ENCODE results near the gene LPP. TPM values are rescaled to one million over a fixed set of nuclear protein-coding genes. Genes with fewer than 3 reads are reported as not detected.

LPP gene
- total and polyA plus RNA-seq, 9 donors = 15.9 to 280 (median 134) TPM

DNA sequence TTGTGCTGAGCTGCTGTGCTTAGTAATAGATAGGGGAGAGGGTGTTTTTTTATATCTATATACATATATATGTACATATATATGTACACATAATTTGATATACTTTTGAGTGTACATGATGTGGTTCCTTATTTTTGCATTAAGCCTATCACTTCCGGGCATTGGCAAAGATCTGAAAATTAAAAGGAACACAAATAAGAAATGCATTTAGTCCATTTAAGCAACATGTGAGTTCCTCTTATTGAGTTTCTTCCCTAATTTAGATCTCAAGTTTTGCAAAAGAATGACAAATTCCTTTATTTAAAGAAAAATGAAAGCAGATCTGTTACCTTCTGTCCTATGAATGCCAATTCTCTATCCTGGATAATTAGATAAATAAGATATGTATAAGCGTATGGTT lies 435.1 kb downstream of the LPP start:
- no peak for DNase-seq
- intact Hi-C loops (cut with DNase I) = no loop called here
- TF ChIP-seq, protein P1, sequence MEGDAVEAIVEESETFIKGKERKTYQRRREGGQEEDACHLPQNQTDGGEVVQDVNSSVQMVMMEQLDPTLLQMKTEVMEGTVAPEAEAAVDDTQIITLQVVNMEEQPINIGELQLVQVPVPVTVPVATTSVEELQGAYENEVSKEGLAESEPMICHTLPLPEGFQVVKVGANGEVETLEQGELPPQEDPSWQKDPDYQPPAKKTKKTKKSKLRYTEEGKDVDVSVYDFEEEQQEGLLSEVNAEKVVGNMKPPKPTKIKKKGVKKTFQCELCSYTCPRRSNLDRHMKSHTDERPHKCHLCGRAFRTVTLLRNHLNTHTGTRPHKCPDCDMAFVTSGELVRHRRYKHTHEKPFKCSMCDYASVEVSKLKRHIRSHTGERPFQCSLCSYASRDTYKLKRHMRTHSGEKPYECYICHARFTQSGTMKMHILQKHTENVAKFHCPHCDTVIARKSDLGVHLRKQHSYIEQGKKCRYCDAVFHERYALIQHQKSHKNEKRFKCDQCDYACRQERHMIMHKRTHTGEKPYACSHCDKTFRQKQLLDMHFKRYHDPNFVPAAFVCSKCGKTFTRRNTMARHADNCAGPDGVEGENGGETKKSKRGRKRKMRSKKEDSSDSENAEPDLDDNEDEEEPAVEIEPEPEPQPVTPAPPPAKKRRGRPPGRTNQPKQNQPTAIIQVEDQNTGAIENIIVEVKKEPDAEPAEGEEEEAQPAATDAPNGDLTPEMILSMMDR (IDR thresholded peaks at IDR 0.05) = no peak
- TF ChIP-seq POLR2A (IDR thresholded peaks at IDR 0.05) = no peak
- no peak for TF ChIP-seq EP300 (IDR thresholded peaks at IDR 0.05)
- Histone ChIP-seq H3K9me3 (no peaks in the 10 kb centered on the region), H3K27me3 (no peaks in the 10 kb centered on the region), H3K27ac (no peak overlapping the region), H3K4me1 (ENCODE audit: insufficient read depth) (peaks cover 2% of the 10 kb centered on the region), H3K4me3 (no peak overlapping the region), H3K36me3 (no peaks in the 10 kb centered on the region)
- WGBS, 3 donors = 88 to 92% (median 90%) methylated on average over 2 of the region's 2 CpGs

DNA sequence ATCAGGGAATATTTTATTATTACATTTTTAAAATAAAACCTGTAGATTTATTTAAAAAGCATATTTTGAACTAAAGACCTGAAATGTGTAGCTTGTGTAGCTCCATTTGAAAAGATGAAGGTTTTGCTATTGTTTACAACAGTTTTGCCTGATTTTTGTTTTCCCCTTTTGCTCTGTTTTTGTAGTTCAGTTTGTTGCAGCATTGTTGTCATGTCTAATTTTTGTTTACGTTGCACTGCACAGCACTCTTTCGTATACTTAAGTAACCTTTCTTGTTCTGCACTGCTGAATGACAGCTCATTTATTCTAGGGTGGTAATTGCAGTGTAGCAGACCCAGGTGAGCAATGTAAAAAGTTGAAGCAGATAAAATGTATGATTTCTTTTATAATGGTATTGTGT lies 435.8 kb downstream of the LPP start:
- DNase-seq = no peak
- H3K27ac ChIP-seq = no peak overlapping the region
- no peaks in the 10 kb centered on the region for H3K9me3 ChIP-seq
- intact Hi-C loops (cut with DNase I) = no loop called here
- no peak overlapping the region for H3K4me3 ChIP-seq
- H3K36me3 ChIP-seq = no peaks in the 10 kb centered on the region
- no peaks in the 10 kb centered on the region for H3K27me3 ChIP-seq
- peaks cover 2% of the 10 kb centered on the region for H3K4me1 ChIP-seq (ENCODE audit: insufficient read depth)
- TF ChIP-seq POLR2A (IDR thresholded peaks at IDR 0.05) (no peak), EP300 (IDR thresholded peaks at IDR 0.05) (no peak)
- TF ChIP-seq, protein P1 (IDR thresholded peaks at IDR 0.05) = no peak
- 89 to 91% (median 89%) methylated on average over 2 of the region's 2 CpGs for WGBS, 3 donors

DNA sequence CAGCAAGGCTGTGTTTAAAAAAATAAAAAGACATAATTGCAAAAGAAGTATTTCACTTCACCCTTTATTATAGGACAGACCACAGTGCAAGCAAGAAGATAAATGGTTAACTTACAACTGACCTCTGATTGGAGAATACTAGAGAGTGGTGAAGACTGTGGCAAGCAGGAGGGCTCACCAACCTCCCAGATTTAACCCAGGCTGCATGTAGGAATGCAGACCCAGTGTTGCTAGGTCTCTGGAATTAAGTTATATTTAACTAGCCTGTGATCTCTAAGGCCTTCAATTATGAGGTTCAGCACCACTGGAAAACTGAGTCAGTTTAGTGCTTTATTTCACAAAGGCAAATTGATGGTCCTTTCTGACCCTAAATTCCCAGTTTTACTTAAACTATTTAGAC lies 436.6 kb downstream of the LPP start:
- Histone ChIP-seq H3K27me3 (no peaks in the 10 kb centered on the region), H3K27ac (no peak overlapping the region), H3K4me1 (ENCODE audit: insufficient read depth) (no peaks in the 10 kb centered on the region), H3K9me3 (no peaks in the 10 kb centered on the region), H3K4me3 (no peak overlapping the region), H3K36me3 (no peaks in the 10 kb centered on the region)
- TF ChIP-seq POLR2A (IDR thresholded peaks at IDR 0.05) (no peak), EP300 (IDR thresholded peaks at IDR 0.05) (no peak)
- TF ChIP-seq, protein P1 (IDR thresholded peaks at IDR 0.05) = no peak
- DNase-seq = no peak
- intact Hi-C loops (cut with DNase I) = no loop called here

DNA sequence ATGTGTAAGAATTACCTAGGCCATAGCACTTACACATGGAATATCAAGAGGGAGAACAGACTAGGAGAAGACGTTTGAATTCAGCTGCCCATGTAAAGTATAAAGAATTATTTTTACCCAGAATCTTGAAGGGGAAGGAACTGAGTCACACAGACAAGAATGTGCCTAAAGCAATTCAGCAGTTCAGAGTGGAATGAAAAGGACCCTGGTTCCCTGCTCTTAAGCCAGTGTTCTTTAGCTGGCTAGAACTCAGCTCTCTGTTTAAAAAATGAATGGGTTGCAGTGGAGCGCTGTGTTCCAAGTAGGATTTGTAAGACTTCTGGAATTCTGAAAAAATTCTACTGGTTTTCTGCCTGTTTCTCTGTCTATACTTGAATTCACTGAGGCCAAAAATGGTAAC lies 440.2 kb downstream of the LPP start:
- intact Hi-C loops (cut with DNase I) = no loop called here
- no peak overlapping the region for H3K27ac ChIP-seq
- no peaks in the 10 kb centered on the region for H3K36me3 ChIP-seq
- no peaks in the 10 kb centered on the region for H3K4me1 ChIP-seq (ENCODE audit: insufficient read depth)
- TF ChIP-seq EP300 (IDR thresholded peaks at IDR 0.05) = no peak
- no peak for TF ChIP-seq POLR2A (IDR thresholded peaks at IDR 0.05)
- TF ChIP-seq, protein P1 (IDR thresholded peaks at IDR 0.05) = no peak
- no peak for DNase-seq
- no peak overlapping the region for H3K4me3 ChIP-seq
- no peaks in the 10 kb centered on the region for H3K9me3 ChIP-seq
- H3K27me3 ChIP-seq = no peaks in the 10 kb centered on the region
- 15 to 23% (median 22%) methylated on average over 2 of the region's 2 CpGs for WGBS, 3 donors

Data from ovary (tissue), 9 donors.